Liver (tissue), 9 donors: ENCODE measurements around the gene ALB. TPM values are rescaled to one million over a fixed set of nuclear protein-coding genes. Genes with fewer than 3 reads are reported as not detected.

Experiments
- DNase-seq: peaks from one replicate; pipeline ENCODE4 v3.0.0-alpha.2; 2017; ENCODE audit warnings: low spot score
- H3K27ac ChIP-seq, 2 donors: one replicate each; pipeline ENCODE4 v1.7.0; 2013; ENCODE audit warnings: inconsistent platforms in 2 of 2, low read length in 2 of 2, control low read depth in 1 of 2, low read depth in 1 of 2, mild to moderate bottlenecking in 1 of 2
- H3K27me3 ChIP-seq, 4 donors: one replicate each; pipeline versions ENCODE4 v1.6.1 to v1.7.0; 2013; ENCODE audit warnings: low read length in 3 of 4, inconsistent platforms in 1 of 4, mild to moderate bottlenecking in 1 of 4, moderate library complexity in 1 of 4; ENCODE audit not compliant: control insufficient read depth in 4 of 4, insufficient read depth in 4 of 4
- H3K36me3 ChIP-seq, 4 donors: one replicate each; pipeline versions ENCODE4 v1.6.1 to v1.7.0; 2013; ENCODE audit warnings: low read length in 3 of 4, mild to moderate bottlenecking in 3 of 4, low read depth in 1 of 4, moderate library complexity in 1 of 4; ENCODE audit not compliant: control insufficient read depth in 4 of 4, insufficient read depth in 3 of 4
- H3K4me1 ChIP-seq, 4 donors: one replicate each; pipeline versions ENCODE4 v1.6.1 to v1.7.0; 2013; ENCODE audit warnings: low read length in 3 of 4, mild to moderate bottlenecking in 3 of 4, moderate library complexity in 1 of 4; ENCODE audit not compliant: control insufficient read depth in 4 of 4, insufficient read depth in 4 of 4
- H3K4me3 ChIP-seq, 3 donors: one replicate each; pipeline versions ENCODE4 v1.6.1 to v1.7.0; 2013; ENCODE audit warnings: low read length in 3 of 3, control low read depth in 1 of 3, low read depth in 1 of 3, mild to moderate bottlenecking in 1 of 3
- H3K9ac ChIP-seq, 2 donors: one replicate each; pipeline ENCODE4 v1.7.0; 2013; ENCODE audit warnings: low read length in 2 of 2, mild to moderate bottlenecking in 2 of 2, moderate library complexity in 2 of 2, control low read depth in 1 of 2, low read depth in 1 of 2
- H3K9me3 ChIP-seq, 4 donors: one replicate each; pipeline versions ENCODE4 v1.6.1 to v1.7.0; 2013; ENCODE audit warnings: low read length in 3 of 4; ENCODE audit not compliant: control insufficient read depth in 4 of 4
- EGR1 ChIP-seq, 2 donors: IDR thresholded peaks; 2 replicates each; pipeline ENCODE4 v1.6.1; 2016 to 2018; ENCODE audit warnings: antibody characterized with exemption in 2 of 2, low read depth in 2 of 2
- FOXA1 ChIP-seq: IDR thresholded peaks from 2 replicates; pipeline ENCODE4 v1.6.1; 2016; ENCODE audit warnings: antibody characterized with exemption
- FOXA2 ChIP-seq: IDR thresholded peaks from 2 replicates; pipeline ENCODE4 v1.6.1; 2016; ENCODE audit warnings: antibody characterized with exemption
- GABPA ChIP-seq, 2 donors: IDR thresholded peaks in 1 of 2; conservative IDR thresholded peaks in 1 of 2; 2 replicates each; pipeline ENCODE4 v1.6.1; 2016; ENCODE audit warnings: antibody characterized with exemption in 2 of 2, mild to moderate bottlenecking in 1 of 2, moderate library complexity in 1 of 2
- HNF4G ChIP-seq: IDR thresholded peaks from 2 replicates; pipeline ENCODE4 v1.6.1; 2016; ENCODE audit warnings: antibody characterized with exemption
- JUND ChIP-seq, 2 donors: IDR thresholded peaks; 2 replicates each; pipeline ENCODE4 v1.6.1; 2016; ENCODE audit warnings: antibody characterized with exemption in 2 of 2
- NR2F2 ChIP-seq: IDR thresholded peaks from 2 replicates; pipeline ENCODE4 v1.6.1; 2016; ENCODE audit warnings: antibody characterized with exemption
- RAD21 ChIP-seq, 2 donors: IDR thresholded peaks; 2 replicates each; pipeline ENCODE4 v1.6.1; 2016; ENCODE audit warnings: antibody characterized with exemption in 2 of 2, mild to moderate bottlenecking in 2 of 2
- RXRA ChIP-seq, 2 donors: IDR thresholded peaks; 2 replicates each; pipeline ENCODE4 v1.6.1; 2017 to 2018; ENCODE audit warnings: antibody characterized with exemption in 2 of 2, mild to moderate bottlenecking in 1 of 2
- SP1 ChIP-seq: IDR thresholded peaks from 2 replicates; pipeline ENCODE4 v1.6.1; 2018; ENCODE audit warnings: antibody characterized with exemption, mild to moderate bottlenecking
- YY1 ChIP-seq: IDR thresholded peaks from 2 replicates; pipeline ENCODE4 v1.6.1; 2016; ENCODE audit warnings: antibody characterized with exemption, mild to moderate bottlenecking
- WGBS: extraction: QIAGEN DNeasy Blood & Tissue Kit; methylation state at CpG from one replicate; pipeline ENCODE4 v1.1.7; 2013; 5-methylcytosine and 5-hydroxymethylcytosine counted together
- polyA plus RNA-seq, 2 donors: library from polyadenylated mRNA; stranded (reverse) in 1 of 2; unstranded in 1 of 2; fragments of 200-250 nt in 1 of 2; fragments of >200 nt in 1 of 2; fragmentation: Nextera tagmentation in 1 of 2; extraction: Ambion mirVana in 1 of 2; gene quantifications; one replicate each; pipeline versions ENCODE4 v1.2.1 to v1.2.3, GENCODE V29; 2013 to 2015
- total RNA-seq, 2 donors: library from RNA; depleted of rRNA; stranded (reverse); fragments of >200 nt; gene quantifications; one replicate each; pipeline ENCODE4 v1.2.3, GENCODE V29; 2014
- TF ChIP-seq, protein P1 (sequence below): IDR thresholded peaks from 2 replicates; pipeline ENCODE4 v1.6.1; 2016; ENCODE audit warnings: antibody characterized with exemption
- TF ChIP-seq, protein P2 (sequence below): IDR thresholded peaks from 2 replicates; pipeline ENCODE4 v1.6.1; 2016; ENCODE audit warnings: antibody characterized with exemption
- TF ChIP-seq, protein P3 (sequence below): IDR thresholded peaks from 2 replicates; pipeline ENCODE4 v1.6.1; 2016; ENCODE audit warnings: antibody characterized with exemption, mild to moderate bottlenecking
- TF ChIP-seq, protein P4 (sequence below): fragments of 150-350 bp; IDR thresholded peaks from 2 replicates; pipeline ENCODE4 v1.5.1; 2017; ENCODE audit warnings: improper control_type of control experiment, low read depth, low read length; ENCODE audit not compliant: missing input control
- TF ChIP-seq, protein P5 (sequence below): IDR thresholded peaks from 2 replicates; pipeline ENCODE4 v1.6.1; 2016; ENCODE audit warnings: antibody characterized with exemption
- donor health status: healthy.
- donor health status: healthy.
- donor health status: healthy.
- donor health status: healthy.
- donor health status: healthy.

The ALB gene
- total and polyA plus RNA-seq, 4 donors: 33,161 to 59,987 (median 35,513) TPM

DNA sequence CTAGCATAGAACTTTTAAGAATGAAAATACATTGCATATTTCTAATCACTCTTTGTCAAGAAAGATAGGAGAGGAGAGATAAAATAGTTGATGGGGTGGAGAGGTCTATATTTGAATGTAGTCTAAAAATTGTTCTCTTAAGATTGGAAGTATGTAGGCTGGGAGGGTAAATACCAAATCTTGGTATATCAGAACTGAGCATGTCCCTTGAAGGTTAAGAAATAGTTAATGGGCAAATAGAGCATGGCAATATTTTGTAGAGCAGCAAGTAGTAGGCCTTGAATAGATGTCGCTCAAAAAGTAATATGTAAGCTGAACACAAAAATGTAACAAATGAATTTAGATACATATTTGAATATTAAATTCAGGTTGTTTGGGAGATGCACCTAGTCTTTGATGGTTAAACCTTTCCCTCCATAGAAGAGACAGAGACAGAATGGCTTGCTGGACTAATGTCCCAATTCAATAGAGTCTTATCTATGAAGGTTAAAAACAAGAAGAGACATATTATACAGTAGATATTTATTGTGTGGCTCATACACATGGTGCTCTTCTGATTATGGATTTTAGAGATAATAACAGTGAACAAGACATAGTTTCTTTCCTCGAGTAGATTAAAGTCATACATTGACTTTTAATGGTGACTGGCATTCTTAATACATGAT is 12.5 kb downstream of the ALB start:
- H3K4me1 ChIP-seq: peaks cover 0 to 8% (median 5%) of the 10 kb centered on the region in 4 donors
- no peak for DNase-seq
- 28% methylated on average over 2 of the region's 2 CpGs for WGBS
- H3K27ac ChIP-seq: no peak overlapping the region
- peak overlapping the region in 1 of 2 donors; percentile 67 for H3K9ac ChIP-seq
- TF ChIP-seq GABPA (IDR thresholded peaks at IDR 0.05 in 1 of 2, conservative IDR thresholded peaks at IDR 0.05 in 1 of 2) (no peak), HNF4G (no peak), YY1 (no peak), JUND (IDR thresholded peaks at IDR 0.05) (no peak), RAD21 (IDR thresholded peaks at IDR 0.05) (no peak), RXRA (IDR thresholded peaks at IDR 0.05) (no peak), FOXA1 (no peak), FOXA2 (no peak), NR2F2 (no peak), EGR1 (IDR thresholded peaks at IDR 0.05; ENCODE audit: low read depth in 2 of 2) (no peak)
- TF ChIP-seq, protein P1, sequence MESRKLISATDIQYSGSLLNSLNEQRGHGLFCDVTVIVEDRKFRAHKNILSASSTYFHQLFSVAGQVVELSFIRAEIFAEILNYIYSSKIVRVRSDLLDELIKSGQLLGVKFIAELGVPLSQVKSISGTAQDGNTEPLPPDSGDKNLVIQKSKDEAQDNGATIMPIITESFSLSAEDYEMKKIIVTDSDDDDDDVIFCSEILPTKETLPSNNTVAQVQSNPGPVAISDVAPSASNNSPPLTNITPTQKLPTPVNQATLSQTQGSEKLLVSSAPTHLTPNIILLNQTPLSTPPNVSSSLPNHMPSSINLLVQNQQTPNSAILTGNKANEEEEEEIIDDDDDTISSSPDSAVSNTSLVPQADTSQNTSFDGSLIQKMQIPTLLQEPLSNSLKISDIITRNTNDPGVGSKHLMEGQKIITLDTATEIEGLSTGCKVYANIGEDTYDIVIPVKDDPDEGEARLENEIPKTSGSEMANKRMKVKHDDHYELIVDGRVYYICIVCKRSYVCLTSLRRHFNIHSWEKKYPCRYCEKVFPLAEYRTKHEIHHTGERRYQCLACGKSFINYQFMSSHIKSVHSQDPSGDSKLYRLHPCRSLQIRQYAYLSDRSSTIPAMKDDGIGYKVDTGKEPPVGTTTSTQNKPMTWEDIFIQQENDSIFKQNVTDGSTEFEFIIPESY: no peak
- TF ChIP-seq, protein P2, sequence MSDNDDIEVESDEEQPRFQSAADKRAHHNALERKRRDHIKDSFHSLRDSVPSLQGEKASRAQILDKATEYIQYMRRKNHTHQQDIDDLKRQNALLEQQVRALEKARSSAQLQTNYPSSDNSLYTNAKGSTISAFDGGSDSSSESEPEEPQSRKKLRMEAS: no peak
- TF ChIP-seq, protein P3, sequence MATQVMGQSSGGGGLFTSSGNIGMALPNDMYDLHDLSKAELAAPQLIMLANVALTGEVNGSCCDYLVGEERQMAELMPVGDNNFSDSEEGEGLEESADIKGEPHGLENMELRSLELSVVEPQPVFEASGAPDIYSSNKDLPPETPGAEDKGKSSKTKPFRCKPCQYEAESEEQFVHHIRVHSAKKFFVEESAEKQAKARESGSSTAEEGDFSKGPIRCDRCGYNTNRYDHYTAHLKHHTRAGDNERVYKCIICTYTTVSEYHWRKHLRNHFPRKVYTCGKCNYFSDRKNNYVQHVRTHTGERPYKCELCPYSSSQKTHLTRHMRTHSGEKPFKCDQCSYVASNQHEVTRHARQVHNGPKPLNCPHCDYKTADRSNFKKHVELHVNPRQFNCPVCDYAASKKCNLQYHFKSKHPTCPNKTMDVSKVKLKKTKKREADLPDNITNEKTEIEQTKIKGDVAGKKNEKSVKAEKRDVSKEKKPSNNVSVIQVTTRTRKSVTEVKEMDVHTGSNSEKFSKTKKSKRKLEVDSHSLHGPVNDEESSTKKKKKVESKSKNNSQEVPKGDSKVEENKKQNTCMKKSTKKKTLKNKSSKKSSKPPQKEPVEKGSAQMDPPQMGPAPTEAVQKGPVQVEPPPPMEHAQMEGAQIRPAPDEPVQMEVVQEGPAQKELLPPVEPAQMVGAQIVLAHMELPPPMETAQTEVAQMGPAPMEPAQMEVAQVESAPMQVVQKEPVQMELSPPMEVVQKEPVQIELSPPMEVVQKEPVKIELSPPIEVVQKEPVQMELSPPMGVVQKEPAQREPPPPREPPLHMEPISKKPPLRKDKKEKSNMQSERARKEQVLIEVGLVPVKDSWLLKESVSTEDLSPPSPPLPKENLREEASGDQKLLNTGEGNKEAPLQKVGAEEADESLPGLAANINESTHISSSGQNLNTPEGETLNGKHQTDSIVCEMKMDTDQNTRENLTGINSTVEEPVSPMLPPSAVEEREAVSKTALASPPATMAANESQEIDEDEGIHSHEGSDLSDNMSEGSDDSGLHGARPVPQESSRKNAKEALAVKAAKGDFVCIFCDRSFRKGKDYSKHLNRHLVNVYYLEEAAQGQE: no peak
- TF ChIP-seq, protein P4, sequence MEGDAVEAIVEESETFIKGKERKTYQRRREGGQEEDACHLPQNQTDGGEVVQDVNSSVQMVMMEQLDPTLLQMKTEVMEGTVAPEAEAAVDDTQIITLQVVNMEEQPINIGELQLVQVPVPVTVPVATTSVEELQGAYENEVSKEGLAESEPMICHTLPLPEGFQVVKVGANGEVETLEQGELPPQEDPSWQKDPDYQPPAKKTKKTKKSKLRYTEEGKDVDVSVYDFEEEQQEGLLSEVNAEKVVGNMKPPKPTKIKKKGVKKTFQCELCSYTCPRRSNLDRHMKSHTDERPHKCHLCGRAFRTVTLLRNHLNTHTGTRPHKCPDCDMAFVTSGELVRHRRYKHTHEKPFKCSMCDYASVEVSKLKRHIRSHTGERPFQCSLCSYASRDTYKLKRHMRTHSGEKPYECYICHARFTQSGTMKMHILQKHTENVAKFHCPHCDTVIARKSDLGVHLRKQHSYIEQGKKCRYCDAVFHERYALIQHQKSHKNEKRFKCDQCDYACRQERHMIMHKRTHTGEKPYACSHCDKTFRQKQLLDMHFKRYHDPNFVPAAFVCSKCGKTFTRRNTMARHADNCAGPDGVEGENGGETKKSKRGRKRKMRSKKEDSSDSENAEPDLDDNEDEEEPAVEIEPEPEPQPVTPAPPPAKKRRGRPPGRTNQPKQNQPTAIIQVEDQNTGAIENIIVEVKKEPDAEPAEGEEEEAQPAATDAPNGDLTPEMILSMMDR: no peak
- no peaks in the 10 kb centered on the region for H3K27me3 ChIP-seq
- H3K36me3 ChIP-seq: peaks cover 6 to 81% (median 55%) of the 10 kb centered on the region in 4 donors
- H3K4me3 ChIP-seq: no peak overlapping the region
- no peaks in the 10 kb centered on the region for H3K9me3 ChIP-seq

DNA sequence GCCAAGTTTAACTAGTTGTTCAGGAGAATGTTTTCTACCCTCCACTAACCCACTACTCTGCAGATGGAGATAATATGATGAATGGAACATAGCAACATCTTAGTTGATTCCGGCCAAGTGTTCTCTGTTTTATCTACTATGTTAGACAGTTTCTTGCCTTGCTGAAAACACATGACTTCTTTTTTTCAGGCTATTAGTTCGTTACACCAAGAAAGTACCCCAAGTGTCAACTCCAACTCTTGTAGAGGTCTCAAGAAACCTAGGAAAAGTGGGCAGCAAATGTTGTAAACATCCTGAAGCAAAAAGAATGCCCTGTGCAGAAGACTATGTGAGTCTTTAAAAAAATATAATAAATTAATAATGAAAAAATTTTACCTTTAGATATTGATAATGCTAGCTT is 13.3 kb downstream of the ALB start:
- DNase-seq: no peak
- Histone ChIP-seq H3K4me1 (peaks cover 0 to 3% (median 1%) of the 10 kb centered on the region in 4 donors), H3K9me3 (no peaks in the 10 kb centered on the region), H3K27me3 (no peaks in the 10 kb centered on the region), H3K9ac (peak overlapping the region in 1 of 2 donors; percentile 67), H3K36me3 (peaks cover 4 to 76% (median 50%) of the 10 kb centered on the region in 4 donors), H3K27ac (no peak overlapping the region), H3K4me3 (peak overlapping the region in 1 of 3 donors; percentile 7)
- WGBS: 51% methylated on average over 2 of the region's 2 CpGs
- TF ChIP-seq, protein P5, sequence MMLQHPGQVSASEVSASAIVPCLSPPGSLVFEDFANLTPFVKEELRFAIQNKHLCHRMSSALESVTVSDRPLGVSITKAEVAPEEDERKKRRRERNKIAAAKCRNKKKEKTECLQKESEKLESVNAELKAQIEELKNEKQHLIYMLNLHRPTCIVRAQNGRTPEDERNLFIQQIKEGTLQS: no peak
- TF ChIP-seq SP1: no peak
